Measurements from ENCODE around the gene SLC4A8. TPM values are rescaled to one million over a fixed set of nuclear protein-coding genes. Genes with fewer than 3 reads are reported as not detected.

Gene SLC4A8
- total RNA-seq, 1 experiment from 2014 or later = 4.2 TPM

- ChIA-PET CTCF (no interaction called here), POLR2A (ENCODE audit: unreplicated experiment) (no interaction called here)
- Histone ChIP-seq H3K27me3 (ENCODE audit: low read length) (no peaks in the 10 kb centered on the region), H3K4me2 (ENCODE audit: low read length) (no peak overlapping the region), H3K4me3 (ENCODE audit: low read length) (no peak overlapping the region), H3K36me3 (ENCODE audit: low read depth, low read length) (no peaks in the 10 kb centered on the region), H3K9ac (ENCODE audit: low read length) (no peak overlapping the region), H3K27ac (ENCODE audit: low read length) (no peak overlapping the region), H3K9me3 (ENCODE audit: low read length) (no peaks in the 10 kb centered on the region), H3K9me2 (replicated peaks; ENCODE audit: low read length) (no peaks in the 10 kb centered on the region), H4K20me1 (ENCODE audit: low read length) (no peaks in the 10 kb centered on the region), H2AFZ (ENCODE audit: low read length) (no peak overlapping the region), H3F3A (ENCODE audit: low read length, unreplicated experiment) (no peaks in the 10 kb centered on the region), H3K79me2 (ENCODE audit: low read length) (no peaks in the 10 kb centered on the region), H3K4me1 (ENCODE audit: insufficient read depth, low read length) (no peaks in the 10 kb centered on the region)
- BruUV-seq (replicated peaks) = no TSS peak
- no peak for DNase-seq
- ATAC-seq = no peak
- intact Hi-C loops (cut with micrococcal nuclease) = no loop called here
- no peak for TF ChIP-seq CTCF (conservative IDR thresholded peaks at IDR 0.05; ENCODE audit: low read depth, low read length)
- TF ChIP-seq EZH2phosphoT487 (IDR thresholded peaks at IDR 0.05; ENCODE audit: borderline replicate concordance, low read length) = no peak
- no peak for TF ChIP-seq EZH2 (IDR thresholded peaks at IDR 0.05; ENCODE audit: low read length, unreplicated experiment)
Measured at GRCh38 chr12:51507178-51507577, 82.5 kb downstream of the SLC4A8 start.

- ChIA-PET CTCF (no interaction called here), POLR2A (ENCODE audit: unreplicated experiment) (no interaction called here)
- no peak for DNase-seq
- Histone ChIP-seq H3K27ac (ENCODE audit: low read length) (no peak overlapping the region), H3K27me3 (ENCODE audit: low read length) (no peaks in the 10 kb centered on the region), H3K4me2 (ENCODE audit: low read length) (no peak overlapping the region), H3K9ac (ENCODE audit: low read length) (no peak overlapping the region), H3K9me2 (replicated peaks; ENCODE audit: low read length) (no peaks in the 10 kb centered on the region), H3K9me3 (ENCODE audit: low read length) (no peaks in the 10 kb centered on the region), H2AFZ (ENCODE audit: low read length) (no peak overlapping the region), H3K4me3 (ENCODE audit: low read length) (no peak overlapping the region), H4K20me1 (ENCODE audit: low read length) (no peaks in the 10 kb centered on the region), H3K36me3 (ENCODE audit: low read depth, low read length) (no peaks in the 10 kb centered on the region), H3K4me1 (ENCODE audit: insufficient read depth, low read length) (no peaks in the 10 kb centered on the region), H3K79me2 (ENCODE audit: low read length) (no peaks in the 10 kb centered on the region), H3F3A (ENCODE audit: low read length, unreplicated experiment) (no peaks in the 10 kb centered on the region)
- intact Hi-C loops (cut with micrococcal nuclease) = no loop called here
- no TSS peak for BruUV-seq (replicated peaks)
- ATAC-seq = no peak
- TF ChIP-seq EZH2 (IDR thresholded peaks at IDR 0.05; ENCODE audit: low read length, unreplicated experiment) = no peak
- no peak for TF ChIP-seq CTCF (conservative IDR thresholded peaks at IDR 0.05; ENCODE audit: low read depth, low read length)
- TF ChIP-seq EZH2phosphoT487 (IDR thresholded peaks at IDR 0.05; ENCODE audit: borderline replicate concordance, low read length) = no peak
Measured at GRCh38 chr12:51508285-51508684, 83.7 kb downstream of the SLC4A8 start.

- no peaks in the 10 kb centered on the region for H3K36me3 ChIP-seq (ENCODE audit: low read depth, low read length)
- H4K20me1 ChIP-seq (ENCODE audit: low read length) = no peaks in the 10 kb centered on the region
- ChIA-PET POLR2A (ENCODE audit: unreplicated experiment) (no interaction called here), CTCF (no interaction called here)
- H3K9me3 ChIP-seq (ENCODE audit: low read length) = no peaks in the 10 kb centered on the region
- no TSS peak for BruUV-seq (replicated peaks)
- H2AFZ ChIP-seq (ENCODE audit: low read length) = no peak overlapping the region
- no peaks in the 10 kb centered on the region for H3F3A ChIP-seq (ENCODE audit: low read length, unreplicated experiment)
- H3K4me2 ChIP-seq (ENCODE audit: low read length) = no peak overlapping the region
- no peak overlapping the region for H3K4me3 ChIP-seq (ENCODE audit: low read length)
- no peak overlapping the region for H3K9ac ChIP-seq (ENCODE audit: low read length)
- peak; percentile 33 for DNase-seq
- no peaks in the 10 kb centered on the region for H3K27me3 ChIP-seq (ENCODE audit: low read length)
- no peak overlapping the region for H3K27ac ChIP-seq (ENCODE audit: low read length)
- no peaks in the 10 kb centered on the region for H3K4me1 ChIP-seq (ENCODE audit: insufficient read depth, low read length)
- ATAC-seq = no peak
- no peaks in the 10 kb centered on the region for H3K9me2 ChIP-seq (replicated peaks; ENCODE audit: low read length)
- no peaks in the 10 kb centered on the region for H3K79me2 ChIP-seq (ENCODE audit: low read length)
- TF ChIP-seq EZH2phosphoT487 (IDR thresholded peaks at IDR 0.05; ENCODE audit: borderline replicate concordance, low read length) (no peak), EZH2 (IDR thresholded peaks at IDR 0.05; ENCODE audit: low read length, unreplicated experiment) (no peak), CTCF (conservative IDR thresholded peaks at IDR 0.05; ENCODE audit: low read depth, low read length) (no peak)
- intact Hi-C loops (cut with micrococcal nuclease) = no loop called here
Measured at GRCh38 chr12:51511546-51512260, 87.1 kb downstream of the SLC4A8 start.
